ENCODE results near the gene KDSR.

GRCh38 chr18:63322908-63323634 lies 43.9 kb downstream of the KDSR start:
- TF ChIP-seq CTCF (IDR thresholded peaks at IDR 0.05) (peak; percentile 80 to 87 (median 84)), POLR2A (IDR thresholded peaks at IDR 0.05) (no peak)
